ENCODE data around the gene KRT35.

The KRT35 gene

DNA sequence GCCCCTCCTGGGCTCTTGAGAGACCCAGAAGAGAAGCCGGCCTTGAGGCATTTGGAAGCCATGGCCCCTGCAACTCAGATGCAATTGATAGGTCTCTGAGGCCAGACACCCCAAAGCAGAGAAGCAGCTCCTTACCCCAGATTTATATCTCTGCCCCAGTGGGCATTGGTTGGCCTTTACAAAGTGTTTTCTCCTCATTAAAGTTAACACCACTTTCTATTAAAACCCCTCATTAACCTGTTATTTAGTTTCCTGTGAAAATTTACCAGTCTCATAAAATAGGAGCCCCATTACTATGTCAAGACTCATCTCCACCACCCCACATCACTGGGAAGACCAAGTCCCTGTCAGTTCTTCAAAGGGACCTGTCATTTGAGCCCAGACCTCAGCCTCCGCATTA lies at the start of gene KRT35:
Gene KRT35 (minus strand): TSS at position 116 of the 400 bp plus-strand sequence. CDS start 54 bp downstream, at position 62.
- DNase-seq (ENCODE audit: low read depth): no peak

DNA sequence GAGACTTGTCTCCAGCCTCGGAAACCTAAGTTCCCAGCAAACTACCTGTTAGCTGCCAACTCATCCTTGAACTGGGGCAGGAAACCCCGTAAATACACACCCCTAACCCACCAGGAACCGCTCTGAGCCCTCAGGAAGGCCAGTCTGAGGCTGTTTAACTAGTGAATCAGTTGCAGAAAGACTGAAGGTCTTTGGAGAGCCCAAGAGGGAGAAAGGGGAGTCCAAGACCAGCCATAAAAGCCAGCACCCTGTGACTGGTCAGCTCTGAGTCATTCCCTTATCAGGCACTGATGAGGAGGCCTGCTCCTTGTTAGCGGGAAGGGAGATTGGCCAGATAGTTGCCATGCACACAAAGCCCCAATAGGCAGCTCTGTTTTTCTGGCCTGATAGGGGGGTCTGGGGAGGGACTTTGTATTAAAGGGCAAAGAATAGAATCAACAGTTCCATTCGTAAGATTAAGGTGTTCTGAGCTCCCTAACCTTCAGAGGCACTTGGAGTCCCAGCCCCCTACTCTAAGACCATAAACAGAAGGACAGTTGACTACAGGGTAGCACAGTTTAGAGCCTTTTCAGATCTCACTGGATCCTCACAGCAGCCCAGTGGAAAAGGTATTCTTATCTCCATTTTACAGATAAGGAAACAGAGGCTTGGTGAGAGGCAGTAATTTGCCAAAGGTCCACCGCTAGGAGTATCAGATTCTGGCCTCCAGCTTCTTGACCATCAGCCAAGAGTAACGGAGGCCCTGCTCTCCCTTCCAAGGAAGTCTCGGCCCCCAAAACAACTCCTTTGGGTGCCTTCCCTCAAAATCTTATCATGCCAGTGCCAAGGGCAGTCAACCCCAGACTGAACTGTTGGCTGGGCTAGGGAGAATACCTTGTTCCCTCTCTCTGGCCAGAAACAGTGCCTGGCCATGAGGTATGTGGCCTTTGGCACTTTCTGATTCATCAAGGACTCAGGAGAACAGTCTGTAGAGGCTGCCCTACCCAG lies 49.4 kb upstream of the KRT35 start:
- no peak for DNase-seq (ENCODE audit: low read depth)

DNA sequence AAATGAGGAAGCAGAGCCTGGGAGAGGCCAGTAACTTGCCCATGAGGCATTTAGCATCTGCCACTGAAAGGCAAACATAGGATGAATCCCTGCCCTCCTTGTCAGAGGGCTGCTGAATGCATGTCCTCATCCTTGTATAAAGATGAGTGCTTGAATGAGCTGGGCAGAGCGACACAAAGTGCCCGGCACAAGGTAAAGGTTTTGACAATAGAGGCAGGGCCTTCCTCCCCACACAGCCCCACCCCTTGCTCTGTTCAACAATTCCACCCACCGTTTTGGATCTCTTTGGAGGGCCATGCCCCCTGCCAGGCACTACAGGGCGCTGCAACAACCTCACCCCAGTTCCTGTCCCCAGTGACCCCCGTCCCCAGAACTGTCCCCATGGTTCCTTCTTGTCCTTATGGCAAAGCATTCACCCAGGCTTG lies 48.6 kb upstream of the KRT35 start:
- DNase-seq (ENCODE audit: low read depth): no peak

DNA sequence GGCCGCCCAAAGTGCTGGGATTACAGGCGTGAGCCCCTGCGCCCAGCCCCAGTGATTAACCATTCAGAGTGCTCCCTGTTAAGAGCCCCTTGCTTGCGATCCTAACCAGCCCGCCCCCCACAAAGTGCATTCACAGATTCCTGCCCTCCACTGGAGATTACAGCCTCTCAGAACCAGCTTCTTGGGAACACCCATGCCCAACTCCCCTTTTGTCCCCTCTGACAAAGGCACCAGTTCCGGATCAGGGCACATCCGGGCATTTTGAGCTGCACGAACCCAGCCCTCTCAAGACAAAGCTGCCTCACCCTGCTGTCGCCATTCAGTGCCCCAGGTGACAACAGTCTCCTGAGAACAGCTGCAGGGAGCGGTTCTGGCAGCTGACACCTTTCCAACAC lies 48.0 kb upstream of the KRT35 start:
- DNase-seq (ENCODE audit: low read depth): no peak

DNA sequence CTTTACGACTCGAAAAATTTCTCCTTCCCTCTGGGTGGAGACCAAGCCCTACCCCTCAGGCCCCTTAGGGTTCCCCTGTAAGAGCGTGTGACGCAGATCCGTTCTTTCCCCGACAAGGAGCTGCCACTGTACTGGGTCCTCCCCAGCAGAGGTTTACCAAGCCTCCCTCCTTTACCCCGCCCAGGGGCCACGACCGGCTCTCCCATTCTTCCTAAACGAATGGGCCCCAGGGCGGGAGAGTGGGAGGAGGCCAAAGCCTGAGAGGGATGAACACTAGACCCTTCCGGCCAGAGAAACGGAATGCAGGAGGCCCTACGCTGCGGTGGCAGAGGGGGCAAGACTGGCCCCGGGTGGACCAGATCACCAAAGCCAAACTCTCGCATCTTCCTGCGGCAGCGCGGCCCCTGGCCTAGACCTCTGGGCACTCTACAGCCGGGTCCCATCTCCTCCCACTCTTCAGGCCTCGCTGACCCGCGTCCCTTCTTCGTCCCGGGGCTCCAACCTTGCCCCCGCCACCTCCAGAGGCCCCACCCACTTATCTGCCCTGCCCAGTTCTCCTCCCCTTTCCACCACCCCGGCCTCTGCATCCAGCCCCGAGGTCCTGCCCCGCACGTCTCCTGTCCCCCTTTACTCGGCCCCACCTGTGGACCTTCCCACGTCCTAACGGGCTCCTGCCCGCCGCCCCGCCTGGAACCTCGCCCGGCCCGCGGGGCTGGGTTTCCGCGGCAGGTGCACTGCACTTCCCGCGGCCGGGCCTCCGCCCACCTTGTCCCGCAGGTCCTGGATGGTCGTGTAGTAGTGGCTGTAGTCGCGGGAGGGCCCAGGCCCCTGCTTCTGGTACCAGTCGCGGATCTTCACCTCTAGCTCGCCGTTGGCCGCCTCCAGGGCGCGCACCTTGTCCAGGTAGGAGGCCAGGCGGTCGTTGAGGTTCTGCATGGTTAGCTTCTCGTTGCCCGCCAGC lies 46.4 kb upstream of the KRT35 start:
- DNase-seq (ENCODE audit: low read depth): no peak

DNA sequence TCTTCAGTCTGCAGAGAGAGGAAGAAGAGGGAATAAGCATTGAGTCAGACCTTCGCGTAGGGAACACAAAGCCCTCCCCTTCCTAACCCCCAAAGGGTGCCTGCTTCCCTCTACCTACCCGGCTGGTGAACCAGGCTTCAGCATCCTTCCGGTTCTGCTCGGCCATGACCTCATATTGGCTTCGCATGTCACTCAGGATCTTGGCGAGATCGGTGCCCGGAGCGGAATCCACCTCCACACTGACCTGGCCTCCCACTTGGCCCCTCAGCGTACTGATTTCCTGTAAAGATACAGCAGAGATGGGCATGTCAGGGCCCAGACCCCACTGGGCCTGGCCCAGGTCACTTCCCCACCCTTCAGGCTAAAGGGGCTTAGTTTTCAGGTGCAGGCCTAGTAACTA lies 43.3 kb upstream of the KRT35 start:
- no peak for DNase-seq (ENCODE audit: low read depth)

DNA sequence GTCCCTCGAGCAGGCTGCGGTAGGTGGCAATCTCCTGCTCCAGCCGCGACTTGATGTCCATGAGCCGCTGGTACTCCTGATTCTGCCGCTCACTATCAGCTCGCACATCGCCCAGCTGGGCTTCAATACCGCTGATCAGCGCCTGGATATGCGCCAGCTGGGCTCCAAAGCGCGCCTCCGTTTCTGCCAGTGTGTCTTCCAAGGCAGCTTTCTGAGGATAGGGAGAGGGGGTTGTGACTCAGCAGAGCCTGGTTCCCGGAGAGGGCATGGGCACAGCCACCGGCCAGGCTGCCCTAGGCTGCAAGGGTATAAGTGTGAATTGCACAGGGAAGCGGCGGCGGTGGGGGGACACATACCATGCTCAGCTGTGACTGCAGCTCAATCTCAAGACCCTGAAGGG lies 42.8 kb upstream of the KRT35 start:
- no peak for DNase-seq (ENCODE audit: low read depth)

DNA sequence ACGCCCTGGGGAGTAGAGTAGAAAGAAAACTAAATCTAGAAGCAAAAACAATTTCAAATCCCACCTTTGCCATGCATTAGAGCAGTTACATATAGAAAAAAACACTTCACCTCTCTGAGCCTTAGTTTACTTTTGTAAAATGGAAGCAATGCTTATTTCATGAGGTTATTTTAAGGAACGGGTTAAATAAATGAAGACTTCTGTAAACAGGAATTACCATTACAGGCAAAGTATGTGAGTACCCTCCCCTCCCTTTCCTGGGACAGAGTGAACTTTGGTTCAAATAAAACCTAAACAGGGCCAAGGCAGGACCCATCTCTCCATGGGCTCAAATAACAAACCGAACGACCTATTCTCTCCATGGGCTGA lies 42.3 kb upstream of the KRT35 start:
- no peak for DNase-seq (ENCODE audit: low read depth)

DNA sequence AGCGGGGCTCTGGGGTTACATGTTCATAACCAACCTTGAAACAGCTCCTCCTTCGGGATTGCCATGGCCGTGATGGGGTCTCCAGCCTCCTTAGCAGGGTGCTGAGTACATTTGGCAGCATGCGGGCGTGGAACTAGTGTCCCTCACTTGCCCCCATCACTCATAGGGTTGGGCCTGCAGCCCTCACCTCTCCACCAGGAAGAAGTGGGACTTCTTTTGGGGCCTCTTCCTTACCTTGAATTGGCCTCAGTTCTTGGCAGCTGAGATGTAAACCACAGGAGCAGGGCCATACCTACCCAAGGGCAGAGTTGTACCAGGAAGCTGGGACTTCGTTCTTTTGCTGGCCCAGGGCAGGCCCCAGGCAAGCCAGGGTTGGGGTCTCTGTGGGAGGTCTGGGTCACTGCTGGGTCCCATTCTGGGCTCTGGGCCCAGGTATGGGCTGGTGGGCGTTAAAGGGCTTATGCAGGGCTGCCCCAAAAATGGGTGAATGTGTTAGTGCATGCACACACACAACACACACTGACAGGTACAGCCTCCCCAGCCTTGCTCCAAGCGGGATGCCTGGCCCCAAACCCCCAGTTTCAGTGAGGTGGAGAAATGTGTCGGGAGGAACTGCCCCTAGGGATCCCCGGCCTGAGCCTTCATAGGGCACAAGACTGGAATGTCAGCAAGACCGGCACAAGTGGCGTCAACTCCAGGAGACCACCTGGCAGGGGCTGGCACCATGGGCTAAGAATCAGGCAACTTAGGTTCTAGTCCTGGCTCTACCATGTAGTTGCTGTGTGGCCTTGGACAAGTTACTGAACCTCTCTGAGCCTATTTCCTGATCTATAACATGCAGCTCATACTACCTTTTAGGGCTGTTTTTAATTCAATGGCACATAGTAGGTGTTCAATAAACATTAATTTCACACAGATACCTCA lies 41.6 kb upstream of the KRT35 start:
- no peak for DNase-seq (ENCODE audit: low read depth)

DNA sequence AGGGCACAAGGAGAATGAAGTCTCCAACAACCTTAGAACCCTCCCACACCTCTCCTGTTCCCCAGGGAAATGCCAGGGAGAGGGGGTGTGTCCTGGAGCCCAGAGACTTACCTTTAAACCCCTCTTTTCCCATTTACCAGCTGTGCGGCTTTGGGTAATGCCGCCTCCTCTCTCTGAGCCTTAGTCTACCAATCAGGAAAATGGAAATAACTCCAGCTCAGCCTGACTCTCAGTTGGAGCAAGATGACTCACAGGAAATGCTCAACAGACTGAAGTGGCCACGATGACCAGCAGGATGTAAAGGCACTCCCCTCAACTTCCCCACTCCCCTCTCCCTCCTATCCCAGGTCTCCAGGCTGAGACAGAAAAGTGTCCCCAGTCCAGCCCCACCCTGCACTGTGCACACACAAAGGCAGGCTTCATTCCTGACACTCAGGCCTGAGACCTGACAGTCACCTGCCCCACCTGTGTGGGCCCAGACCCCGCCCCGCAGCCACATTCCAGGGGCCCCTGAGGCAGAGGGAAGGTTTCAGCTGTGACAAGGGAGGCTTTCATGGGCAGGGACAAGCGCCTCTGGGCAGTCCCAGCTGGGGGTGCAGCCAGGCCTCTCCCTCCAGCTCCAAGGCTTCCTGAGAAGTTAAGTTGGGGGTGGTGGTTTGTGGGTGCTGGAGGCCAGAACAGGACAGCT lies 40.8 kb upstream of the KRT35 start:
- no peak for DNase-seq (ENCODE audit: low read depth)

DNA sequence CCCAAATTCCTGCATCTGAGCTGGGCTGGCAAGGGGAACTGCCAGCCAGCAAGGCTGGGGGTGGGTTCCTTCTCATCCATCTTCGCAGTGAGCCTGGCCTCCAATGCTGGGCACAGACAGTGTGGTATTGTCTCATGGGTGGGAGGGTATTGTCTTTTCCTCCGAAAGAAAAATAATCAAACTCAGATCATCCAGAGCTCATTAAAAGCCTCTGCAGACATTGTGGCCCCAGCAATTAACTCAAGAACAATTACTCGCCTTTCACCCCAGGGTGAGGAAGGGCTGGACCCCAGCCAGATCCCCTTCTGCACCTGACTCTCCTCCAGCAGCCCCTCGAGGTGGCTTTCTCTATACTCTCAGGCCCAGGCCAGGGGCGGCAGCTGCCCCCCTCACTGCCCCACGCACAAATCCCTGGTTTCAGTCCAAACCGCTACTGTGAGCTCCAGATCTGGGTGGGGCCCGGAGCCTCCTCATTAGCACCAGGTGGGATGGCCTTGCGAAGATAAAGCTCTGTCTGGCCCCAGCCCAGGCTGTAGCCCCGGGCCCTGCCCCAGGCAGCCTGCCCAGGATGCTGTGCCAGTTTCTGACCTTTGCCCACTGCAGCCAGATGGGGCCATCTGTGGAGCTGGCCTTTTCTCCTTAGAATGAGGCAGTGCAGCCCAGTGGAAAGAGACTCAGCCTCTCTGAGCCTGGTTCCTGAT lies 40.0 kb upstream of the KRT35 start:
- no peak for DNase-seq (ENCODE audit: low read depth)

DNA sequence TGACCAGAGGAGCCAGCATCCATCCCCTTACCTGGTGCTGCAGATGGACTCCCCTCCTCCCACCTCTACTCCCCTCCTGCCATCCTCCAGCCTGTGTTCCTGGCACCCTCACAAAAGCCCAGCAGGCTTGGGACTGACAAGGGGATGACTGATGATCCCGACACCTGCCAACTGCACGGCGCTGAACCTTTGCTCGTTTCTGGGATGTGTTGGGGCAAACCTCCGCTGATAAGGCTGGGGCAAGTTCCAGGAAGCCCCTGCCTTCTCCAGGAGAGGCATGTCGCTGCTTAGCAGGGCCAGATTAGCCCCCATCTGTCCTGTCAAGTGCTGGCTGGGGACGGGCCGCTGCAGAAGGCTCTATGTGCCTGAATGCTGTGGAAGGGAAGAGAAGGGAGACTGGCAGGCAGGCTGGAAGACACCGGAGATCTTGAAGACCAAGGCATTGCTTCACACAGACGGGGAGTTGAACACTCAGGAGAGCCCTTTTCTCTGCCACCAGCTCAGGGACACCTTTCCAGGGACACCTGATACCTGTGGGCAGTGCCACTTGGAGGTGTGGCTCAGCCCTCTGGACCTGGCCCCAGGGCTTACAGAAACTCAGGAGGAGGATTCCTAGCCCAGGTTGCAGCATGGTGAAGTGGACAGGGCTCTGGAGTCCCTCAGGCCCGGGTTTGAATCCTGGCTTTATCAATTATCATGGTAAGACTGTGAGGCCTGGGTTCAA lies 38.7 kb upstream of the KRT35 start:
- DNase-seq (ENCODE audit: low read depth): no peak

DNA sequence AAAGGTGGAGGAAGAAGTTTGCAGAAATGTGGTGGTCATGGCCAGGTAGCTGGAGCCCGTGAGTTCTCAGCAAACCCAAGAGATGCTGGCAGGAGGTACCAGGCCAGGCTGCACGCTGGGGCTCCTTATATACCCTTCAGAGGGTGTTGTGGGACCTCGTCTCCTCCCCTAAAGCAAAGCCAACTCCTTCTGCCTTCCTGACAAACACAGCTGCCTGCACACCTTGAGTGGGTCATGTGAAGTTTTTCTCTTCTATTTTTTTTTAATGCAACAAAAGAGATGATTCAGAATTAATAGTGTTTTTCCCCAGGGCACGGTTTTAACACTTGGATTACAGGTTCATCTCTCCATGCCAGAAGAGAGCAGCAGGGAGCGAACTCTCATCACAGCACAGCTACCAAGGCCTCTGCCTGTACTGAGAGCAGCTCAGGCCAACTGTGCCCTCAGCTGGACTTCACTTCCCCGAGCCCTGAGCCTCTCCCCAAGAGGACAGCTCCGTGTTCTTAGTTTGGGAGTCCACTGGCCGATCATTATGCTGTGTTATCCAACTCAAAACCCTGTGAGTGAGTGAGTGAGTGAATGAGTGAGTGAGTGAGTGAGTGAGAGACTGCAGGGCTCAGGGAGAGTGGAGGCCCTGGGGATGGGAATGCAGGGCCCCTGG lies 38.0 kb upstream of the KRT35 start, which contains the start of gene KRT15:
Gene KRT15 (minus strand): TSS at position 102 of the 661 bp plus-strand sequence. CDS start 63 bp downstream, at position 39.
- no peak for DNase-seq (ENCODE audit: low read depth)

DNA sequence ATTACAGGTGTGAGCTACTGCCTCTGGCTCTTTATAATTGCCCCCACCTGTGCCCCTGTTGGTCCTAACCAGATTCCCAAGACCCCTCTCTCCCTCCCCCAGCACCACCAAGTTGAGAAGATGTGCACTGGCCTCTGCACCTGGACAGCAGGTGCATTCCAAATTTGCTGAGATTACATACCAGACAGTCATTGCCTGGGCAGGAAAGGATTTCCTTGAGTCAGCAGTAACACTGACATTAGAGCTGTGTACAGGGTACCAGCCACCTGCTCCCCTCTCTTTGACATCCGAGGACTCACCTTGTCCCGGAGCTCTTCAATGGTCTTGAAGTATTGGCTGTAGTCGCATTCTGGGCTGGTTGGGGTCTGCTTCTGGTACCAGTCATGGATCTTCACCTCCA lies 37.1 kb upstream of the KRT35 start:
- no peak for DNase-seq (ENCODE audit: low read depth)

DNA sequence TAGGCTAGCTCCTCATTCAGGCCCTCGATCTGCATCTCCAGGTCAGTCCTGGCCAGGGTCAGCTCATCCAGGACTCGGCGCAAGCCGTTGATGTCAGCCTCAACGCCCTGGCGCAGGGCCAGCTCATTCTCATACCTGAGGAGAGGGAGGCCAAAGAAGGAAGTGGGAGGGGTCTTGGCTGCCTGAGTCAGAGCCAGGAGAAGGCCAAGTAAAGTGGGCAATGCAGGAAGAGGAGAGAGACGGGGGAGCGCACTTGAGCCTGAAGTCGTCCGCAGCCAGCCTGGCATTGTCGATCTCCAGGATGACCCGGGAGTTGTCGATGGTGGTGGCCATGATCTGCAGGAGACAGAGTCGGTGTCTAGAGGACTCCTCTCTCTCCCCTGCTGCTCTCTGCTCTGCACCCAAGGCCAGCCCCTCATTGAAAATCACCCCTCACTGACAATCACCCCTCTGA lies 35.9 kb upstream of the KRT35 start:
- no peak for DNase-seq (ENCODE audit: low read depth)

DNA sequence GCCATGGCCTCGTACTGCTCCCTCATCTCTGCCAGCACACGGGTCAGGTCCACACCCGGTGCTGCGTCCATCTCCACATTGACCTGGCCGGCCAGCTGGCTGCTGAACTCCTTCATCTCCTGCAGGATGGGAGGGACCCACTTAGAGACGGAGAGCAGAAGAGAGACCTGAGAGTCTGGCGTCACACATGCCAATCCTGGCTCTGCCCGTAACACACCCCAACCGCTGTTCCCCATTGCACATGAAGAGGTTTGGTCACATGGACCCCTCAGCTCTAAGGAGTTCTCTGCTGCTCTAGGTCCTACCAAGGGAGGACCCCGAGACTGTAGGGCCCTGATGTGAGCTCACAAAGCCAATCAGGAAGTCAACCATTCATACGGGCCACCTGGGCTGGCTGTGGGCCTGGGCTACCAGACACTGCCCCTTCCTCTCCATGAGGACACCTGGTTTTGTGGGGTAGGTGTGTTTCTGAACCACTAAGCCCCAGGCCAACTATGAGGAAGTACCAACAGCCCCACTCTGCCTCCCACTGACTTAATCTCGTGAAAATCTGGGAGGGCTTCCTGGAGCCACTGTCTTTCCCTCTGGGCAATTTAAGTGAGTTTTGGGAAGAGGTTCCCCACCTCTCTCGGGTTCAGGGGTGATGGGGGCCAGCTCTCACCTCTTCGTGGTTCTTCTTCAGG lies 35.3 kb upstream of the KRT35 start:
- no peak for DNase-seq (ENCODE audit: low read depth)

DNA sequence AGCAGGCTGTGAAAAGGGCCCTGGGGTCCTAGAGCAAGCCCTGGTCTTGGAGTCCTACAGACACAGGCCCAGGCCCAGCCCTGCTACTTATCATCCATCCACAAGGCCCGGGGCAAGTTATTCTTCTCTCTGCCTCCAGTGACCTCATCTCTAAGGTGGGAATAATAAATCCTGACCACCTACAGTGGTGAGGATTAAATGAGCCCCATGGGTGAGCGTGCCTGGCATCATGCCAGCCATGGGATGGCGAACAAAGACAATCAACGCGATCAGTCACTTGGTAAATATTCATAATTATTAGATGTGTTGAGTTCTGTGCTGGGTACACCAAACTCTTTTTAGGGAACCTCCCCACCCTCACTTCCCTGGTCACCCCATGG lies 32.2 kb upstream of the KRT35 start:
- no peak for DNase-seq (ENCODE audit: low read depth)

DNA sequence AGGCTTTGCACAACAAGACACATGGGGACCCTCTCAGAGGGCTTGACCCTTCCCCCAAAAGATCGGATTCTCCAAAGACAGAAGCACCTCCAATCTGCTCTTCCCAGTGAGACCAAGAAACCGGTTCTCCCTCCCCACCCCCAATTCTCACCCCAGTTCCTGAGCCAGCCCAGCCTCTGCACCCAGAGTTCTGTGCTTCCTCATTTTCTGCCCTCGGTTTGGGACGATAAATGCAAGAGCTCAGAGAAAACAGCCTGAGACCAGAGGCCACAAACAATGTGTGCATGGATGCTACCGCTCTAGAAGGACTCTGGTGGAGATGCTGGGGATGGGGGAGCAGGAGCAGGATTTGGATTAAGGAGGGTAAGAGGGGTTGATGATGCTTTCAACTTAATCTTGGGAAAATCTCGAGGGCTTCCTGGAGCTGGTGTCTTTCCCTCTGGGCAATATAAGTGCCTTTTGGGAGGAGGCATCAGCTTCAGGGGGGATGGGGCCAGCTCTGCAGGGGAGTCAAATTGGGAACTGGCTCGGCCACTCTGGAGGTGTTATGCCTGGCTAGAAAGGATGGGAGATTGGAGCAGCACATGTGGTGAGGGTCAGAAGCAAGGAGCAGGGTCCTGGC lies 31.7 kb upstream of the KRT35 start:
- DNase-seq (ENCODE audit: low read depth): no peak
